HG03139 (cell line): ENCODE data around the gene KBTBD3.

Experiments used
- ATAC-seq: cut with Tn5 transposase; IDR thresholded peaks from one replicate; pipeline ENCODE4 v1.9.1; 2021; ENCODE audit not compliant: unreplicated experiment

The KBTBD3 gene

GRCh38 chr11:106076919-106077608 is at the start of gene KBTBD3:
TSS of gene KBTBD3 (minus strand) at chr11:106077347. CDS start at chr11:106059097, 18,250 bp downstream.
- ATAC-seq = peak; percentile 95

DNA sequence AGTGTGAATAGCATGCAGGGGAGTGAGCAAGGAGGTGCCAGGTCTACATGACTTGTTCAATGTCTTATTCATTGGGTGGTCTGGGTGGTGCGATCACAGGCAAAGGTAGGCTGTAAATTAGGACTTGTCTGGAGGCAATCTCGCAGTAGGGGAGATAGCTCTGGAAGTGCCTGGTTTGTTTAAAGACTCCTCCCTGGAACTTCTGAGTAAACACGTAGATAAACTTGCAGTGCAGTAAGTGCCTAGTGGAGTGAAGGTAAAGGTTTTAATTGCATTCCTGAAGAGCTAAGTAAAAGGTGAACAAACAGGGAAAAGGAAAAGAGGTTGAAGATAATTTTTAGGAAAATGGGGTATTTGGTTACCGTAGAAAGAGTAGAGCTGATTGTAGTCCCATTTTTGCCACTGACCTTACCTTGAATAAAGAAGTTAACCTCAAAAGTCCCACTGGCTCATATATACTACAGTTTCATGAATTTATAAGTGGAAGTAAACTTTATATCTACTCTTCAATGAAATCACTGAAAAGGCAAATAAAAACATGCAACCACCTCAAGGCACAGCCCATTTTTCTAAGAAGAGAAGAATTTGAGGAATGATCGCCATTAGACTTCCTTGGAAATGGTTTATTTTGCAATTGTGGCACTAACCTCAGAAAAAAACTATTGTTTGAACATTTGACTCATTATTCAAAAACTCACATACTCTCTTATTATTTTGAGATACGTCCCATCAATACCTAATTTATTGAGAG is 44.6 kb upstream of the KBTBD3 start:
- ATAC-seq = no peak

DNA sequence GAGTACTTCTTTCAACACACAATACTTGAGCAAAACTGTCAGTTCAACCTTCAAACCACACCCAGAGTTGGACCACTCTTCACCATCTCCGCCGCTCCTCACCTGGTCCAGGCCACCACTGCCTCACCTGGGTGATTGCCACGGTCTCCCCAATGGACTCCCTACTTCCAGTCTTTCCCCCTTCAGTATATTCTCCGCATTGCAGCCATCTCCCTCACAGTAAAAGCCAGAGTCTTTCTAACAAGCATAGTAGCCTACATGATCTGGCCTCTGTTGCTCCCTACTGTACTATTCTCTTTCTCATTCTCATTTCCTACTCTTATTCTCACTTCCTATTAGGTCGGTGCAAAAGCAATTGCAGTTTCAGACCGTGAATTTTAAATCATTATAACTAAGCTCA is 28.8 kb upstream of the KBTBD3 start:
- ATAC-seq = no peak

GRCh38 chr11:106101819-106102218 is 24.7 kb upstream of the KBTBD3 start:
- no peak for ATAC-seq

DNA sequence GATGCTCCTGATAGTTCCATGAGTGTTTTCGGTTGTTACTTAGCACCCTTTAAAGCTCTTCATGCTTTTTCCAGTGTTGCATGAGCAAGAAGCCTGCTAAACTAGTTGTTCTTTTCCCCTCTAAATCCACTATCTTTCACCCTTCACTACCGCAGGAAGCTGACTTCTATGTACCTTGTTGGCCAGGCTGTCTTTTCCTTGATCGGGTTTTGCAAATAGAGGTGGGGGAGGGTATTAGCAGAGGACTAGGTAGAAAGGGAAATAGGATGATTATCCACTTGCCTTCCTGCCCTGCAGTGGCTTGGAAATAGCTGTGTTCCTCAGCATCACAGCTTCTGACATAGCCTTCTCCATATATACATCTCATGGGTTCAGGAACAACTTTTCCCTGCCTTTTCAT is 24.2 kb upstream of the KBTBD3 start:
- no peak for ATAC-seq

- ATAC-seq = no peak
These were observed 21.9 kb upstream of the KBTBD3 start for GRCh38 chr11:106098893-106099553.

DNA sequence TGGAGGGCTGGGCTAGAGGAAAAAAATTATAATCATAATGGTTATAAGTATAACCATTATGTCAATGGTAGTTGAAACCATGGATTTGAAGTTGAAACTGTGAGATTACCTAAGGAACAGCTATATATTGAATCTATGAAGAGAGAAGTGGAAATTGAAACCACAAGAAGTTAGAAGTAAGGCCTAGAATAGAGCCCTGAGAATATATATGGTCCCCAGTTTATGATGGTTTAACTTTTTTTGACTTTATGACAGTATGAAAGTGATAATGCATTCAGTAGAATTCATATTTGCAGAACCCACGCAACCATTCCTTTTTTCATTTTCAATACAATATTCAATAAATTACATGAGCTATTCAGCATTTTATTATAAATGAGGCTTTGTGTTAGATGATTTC is 15.3 kb upstream of the KBTBD3 start:
- no peak for ATAC-seq

DNA sequence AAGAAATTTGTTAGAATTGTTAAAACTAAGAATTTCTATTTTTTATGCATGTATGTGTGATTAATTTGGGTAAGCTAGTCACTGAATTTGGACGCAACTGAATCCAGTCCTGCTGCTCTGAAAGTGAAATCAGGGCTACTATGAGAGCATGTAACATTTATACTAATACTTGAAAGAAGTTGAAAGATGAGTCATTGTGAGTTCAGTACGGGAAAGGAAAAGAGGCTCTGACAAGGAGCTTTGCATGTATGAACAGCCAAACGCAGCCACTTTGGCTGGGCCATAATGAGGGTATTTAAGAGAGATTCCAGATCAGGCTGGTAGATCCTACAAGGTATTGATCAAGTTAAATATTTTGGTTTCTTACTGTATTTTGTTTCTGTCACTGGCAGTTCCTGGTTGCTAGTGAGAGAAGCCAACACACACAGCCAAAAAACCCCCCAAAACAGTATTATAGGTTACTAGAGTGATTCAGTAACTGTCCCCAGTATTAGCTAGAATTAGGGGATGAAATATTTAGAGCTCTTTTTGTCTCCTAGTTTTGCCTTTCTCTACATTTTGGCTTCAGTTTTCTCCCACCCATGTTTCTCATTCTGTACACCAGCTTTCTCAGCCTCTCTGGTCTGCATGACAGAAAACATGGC is 14.5 kb upstream of the KBTBD3 start:
- peak; percentile 97 for ATAC-seq

GRCh38 chr11:106088896-106089295 is 11.7 kb upstream of the KBTBD3 start:
- no peak for ATAC-seq

GRCh38 chr11:106087815-106088435 is 10.8 kb upstream of the KBTBD3 start:
- no peak for ATAC-seq

DNA sequence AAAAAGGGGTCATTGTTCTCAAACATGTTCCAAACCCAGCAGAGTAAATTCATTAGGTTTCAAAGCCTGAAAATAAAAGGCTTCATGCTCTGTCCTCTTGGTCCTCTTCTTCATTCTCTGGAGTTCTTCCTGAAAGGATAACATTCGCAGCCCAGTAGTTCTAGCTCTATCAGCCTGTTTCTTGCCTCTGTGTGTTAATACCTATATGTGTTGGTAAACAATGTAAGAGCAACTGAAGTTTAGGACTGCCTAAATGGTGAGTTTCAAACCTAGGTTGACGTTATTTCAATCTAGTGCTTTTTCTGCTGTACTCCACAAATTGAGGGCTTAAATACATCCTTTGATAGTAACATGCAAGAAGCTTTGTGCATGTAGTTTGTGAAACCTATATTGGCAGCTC is 9.7 kb upstream of the KBTBD3 start:
- ATAC-seq = no peak

GRCh38 chr11:106086135-106086534 is 9.0 kb upstream of the KBTBD3 start:
- no peak for ATAC-seq

- ATAC-seq = no peak
These were observed 4.9 kb upstream of the KBTBD3 start for GRCh38 chr11:106082096-106082495.

DNA sequence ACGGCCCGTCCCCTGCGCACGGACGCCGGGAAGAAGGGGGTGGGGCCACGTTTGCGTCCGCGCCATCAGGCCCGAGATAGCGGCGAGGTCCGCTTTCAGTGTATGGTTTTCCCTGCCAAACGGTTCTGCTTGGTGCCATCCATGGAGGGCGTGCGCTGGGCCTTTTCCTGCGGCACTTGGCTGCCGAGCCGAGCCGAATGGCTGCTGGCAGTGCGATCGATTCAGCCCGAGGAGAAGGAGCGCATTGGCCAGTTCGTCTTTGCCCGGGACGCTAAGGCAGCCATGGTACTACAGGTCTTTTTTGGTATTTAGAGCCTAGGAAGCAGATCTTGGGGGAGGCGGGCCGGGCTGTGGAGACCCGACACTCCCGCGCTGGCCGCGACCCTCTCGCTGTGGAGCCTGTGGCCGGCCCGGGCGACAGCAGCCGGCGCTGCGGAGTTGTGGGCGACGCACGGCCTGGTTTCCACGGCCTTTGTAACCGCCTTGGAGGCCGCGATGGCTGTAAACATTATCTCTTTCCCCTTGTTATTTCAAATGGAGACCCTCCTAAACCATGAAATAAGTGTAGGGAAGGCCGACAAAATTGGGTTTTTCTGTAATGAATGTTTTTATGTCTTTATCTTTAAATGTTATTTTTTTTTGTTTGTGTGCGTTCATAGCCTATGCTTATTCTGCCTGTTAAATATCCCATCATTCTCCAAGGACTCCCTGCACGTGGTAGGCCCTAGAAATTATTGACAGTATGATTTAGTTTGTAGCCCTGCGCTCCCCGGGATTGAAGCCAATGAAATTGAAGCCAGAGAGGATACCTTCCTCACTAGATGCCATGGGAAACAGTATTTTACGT is 685 bp upstream of the KBTBD3 start, which contains the start of gene AASDHPPT:
AASDHPPT (plus strand) TSS at position 54 of the 847 bp plus-strand sequence; CDS start at position 103, 49 bp downstream.
- ATAC-seq = peak; percentile 11

DNA sequence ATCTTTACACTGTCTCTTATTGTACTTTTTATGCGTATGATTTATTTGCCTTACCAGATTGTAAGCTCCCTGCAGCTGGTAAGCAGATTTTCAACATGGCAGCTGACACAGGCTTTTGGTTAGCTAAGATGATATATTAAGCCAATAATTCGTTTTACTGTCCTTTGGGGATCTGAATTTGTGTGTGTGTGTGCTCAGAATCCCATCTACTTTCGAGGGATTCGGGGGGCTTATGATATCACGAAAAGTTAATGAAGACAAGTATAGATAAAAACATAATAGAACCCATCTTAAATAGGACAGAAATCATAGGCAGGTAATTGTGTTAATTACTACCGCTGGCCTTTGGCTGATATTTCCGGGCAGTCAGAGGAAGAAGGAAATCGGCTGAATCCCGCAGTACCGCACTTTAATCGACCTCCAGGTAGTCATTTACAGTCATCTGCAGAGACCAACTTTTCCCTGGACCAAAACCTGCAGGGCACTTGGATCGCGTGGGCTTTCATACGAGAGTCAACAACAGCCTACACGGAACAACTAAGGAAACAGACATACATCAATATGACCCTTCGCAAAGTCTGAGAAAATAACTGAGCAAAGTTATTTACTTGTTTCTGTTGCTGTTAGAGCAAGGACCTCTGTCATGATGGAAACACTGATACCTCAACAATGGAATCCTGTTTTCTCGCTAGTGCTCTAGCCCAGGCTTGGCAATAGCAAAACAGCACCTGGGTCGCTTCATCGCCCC is 802 bp downstream of the KBTBD3 start:
- ATAC-seq = no peak

DNA sequence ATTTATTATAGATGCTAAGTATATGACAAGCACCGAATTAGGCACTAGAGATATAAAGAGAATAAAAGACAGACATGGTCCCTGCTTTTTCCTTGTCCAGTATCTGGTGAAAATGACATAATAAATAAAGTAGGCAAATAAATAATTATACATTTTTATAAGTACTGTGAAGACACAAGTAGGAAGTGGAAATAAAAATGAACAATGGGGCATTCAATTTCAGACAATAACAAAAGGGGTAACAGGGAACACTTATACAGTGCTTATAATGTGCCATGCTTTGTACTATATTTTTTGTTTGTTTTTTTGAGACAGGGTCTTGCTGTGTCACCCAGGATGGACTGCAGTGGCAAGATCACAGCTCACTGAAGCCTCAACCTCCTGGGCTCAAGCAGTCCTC is 4.3 kb downstream of the KBTBD3 start:
- no peak for ATAC-seq

- no peak for ATAC-seq
These were observed 6.5 kb downstream of the KBTBD3 start for GRCh38 chr11:106070606-106071005.

GRCh38 chr11:106063009-106063408 is 14.1 kb downstream of the KBTBD3 start:
- no peak for ATAC-seq
